T1000 (cell line): Measurements from ENCODE around the gene CCDC47.
"Not testable (repeated sequence)": the region's sequence is repeated elsewhere in the genome, so short reads cannot be mapped to it uniquely, and the experiment has no call there.

Experiments
- DNase-seq: peaks from one replicate; lab custom pipeline; 2025; ENCODE audit warnings: mixed read lengths; lab: John Stamatoyannopoulos, UW

Gene CCDC47

DNA sequence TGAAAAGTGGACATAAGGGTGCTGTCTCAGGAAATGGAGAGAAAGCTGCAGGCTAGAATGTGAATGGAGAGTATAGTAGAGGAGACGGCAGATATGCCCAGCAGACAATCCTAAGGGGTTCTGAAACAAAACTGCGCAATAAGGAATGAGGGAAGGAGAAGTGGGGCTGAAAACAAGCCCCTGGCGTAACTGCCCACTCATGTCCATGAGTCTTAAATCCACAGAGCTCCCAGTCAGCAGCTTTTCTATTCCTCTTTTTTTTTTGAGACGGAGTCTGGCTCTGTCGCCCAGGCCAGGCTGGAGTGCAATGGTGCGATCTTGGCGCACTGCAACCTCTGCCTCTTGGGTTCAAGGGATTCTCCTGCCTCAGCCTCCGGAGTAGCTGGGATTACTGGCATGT is 37.7 kb downstream of the CCDC47 start:
- no peak for DNase-seq

DNA sequence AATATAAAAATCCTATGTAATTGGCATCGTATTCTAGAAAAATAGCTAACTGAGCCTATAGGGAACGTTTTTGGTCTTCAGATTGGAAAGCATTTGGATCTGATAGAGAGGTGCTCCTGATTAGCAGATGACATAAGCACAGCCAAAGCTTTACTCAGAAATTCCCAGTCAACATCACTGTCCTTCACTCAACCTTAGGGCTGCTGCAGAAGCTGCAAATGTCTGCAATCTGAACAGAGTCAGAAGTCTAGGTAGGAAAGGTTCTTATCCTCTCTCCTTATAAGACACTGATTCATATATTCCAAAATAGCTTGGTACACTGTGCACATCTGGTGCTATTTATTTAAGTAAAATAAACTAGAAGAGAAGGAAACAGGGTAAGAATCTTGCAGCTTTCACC is 51.0 kb downstream of the CCDC47 start:
- no peak for DNase-seq

DNA sequence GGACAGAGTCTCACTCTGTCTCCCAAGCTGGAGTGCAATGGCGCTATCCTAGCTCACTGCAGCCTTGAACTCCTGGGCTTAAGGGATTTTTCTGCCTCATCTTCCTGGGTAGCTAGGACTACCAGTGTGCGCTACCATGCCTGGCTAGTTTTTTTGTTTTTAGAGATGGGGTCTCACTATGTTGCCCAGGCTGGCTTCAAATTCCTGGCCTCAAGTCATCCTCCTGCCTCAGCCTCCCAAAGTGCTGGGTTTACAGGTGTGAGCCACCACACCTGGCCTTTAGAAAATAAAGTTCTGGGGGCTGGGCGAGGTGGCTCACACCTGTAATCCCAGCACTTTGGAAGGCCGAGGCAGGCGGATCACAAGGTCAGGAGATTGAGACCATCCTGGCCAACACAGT is 53.2 kb downstream of the CCDC47 start:
- not testable (repeated sequence) for DNase-seq

DNA sequence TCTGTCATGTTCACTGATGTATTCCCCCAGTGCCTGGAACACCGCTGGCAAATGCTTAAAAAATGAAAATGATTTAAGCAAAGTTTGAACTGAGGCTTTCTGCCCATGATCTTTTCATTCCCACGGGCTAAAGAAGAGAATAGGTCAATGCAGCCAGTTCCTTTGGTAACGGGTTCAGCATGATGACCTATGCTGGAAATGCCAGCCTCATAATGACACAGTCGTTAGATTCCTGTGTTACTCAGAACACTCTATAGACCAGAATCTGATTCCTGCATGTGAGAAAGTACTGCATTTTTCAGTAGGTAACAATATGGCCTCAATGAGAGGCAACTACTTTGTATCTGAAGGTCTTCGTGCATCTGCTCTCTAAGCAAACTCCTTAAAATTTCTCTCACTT is 54.4 kb downstream of the CCDC47 start:
- DNase-seq, result no peak

DNA sequence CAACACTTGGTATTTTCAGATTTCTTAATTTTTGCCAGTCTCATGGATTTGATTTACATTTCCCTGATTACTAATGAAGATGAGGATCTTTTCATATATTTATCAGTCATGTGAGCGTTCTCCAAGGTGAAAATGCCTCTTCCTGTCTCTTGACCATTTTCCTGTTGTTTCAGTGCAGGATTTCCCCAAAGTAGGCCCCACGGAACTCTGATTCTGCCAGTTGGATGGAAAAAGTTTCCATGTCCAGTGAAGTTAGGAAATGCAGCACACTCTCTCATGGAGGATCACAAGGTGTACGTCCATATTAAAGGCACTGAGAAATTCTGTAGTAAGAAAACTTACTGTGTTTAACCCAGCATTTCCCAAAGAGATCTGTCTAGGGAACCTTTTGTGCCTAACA is 57.0 kb downstream of the CCDC47 start:
- no peak for DNase-seq

DNA sequence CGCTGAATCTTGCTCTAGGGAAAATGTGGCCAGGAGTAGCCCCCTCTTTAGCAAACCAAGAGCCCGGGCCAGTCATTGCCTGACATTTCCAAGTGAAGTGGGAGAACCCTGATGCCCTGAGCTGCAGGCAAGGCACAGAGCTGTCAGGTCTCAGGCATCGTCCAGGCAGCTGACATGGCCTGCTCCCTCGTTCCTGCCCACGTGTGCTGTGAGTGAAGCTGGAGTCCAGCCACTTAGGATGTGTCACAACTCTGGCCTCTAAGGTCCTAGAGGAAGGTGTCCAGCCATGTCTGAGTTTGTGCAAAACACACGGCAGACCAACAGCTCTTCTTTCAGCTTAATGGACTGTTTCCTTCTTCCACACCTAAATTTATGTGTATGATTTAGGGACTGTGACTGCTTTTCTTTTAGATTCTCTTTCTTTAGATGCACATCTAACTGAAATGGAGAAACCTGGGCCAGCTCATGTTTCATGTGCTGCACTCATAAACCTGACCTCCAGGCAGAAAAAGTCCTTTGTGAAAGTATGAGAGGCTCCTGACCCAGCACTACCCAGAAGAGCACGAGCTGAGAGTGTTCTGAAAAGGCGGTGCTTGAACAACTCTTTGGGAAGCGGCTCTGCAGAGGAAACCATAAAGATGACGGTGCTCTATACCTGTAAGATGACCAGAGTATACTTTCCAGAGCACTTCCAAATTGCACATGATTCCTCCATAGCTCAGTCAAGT is 58.7 kb downstream of the CCDC47 start:
- DNase-seq, result no peak

DNA sequence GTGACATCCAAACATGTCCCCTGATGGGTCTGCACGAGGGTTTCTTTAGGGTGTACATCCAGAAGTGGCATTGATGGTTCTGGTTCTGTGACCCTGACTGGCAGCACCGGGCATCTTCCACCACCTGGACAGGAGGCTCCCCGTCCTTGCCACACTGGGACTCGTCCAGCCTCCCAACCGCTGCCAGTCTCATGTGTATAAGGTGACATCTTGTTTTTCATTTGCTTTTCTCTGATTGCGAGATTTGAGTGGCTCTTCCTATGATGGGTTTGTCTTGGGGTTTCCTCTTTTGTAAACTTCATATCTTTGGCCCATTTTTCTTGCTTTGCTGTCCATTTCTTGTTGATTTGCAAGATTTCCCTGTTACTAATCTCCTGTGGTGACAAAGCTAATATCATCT is 64.3 kb downstream of the CCDC47 start:
- no peak for DNase-seq

DNA sequence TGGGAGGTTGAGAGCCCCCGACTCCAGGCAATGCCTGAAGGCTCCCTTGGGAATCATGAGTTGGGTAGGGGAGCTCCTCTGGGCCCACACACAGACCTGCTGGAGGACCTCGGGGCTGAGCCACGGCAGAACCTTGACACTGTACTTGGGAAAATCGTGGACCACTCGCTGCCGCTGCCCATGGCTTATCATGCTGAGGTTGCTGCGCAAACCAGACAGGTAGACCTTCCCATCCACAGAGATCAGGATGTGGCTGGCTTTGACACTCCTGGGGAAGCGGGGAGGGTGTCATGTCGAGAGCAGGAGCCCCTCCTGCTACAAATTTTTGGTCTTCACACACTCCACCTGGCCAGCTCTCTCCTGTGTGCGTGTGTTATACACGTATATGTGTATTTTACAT is 66.2 kb downstream of the CCDC47 start:
- DNase-seq, result no peak

DNA sequence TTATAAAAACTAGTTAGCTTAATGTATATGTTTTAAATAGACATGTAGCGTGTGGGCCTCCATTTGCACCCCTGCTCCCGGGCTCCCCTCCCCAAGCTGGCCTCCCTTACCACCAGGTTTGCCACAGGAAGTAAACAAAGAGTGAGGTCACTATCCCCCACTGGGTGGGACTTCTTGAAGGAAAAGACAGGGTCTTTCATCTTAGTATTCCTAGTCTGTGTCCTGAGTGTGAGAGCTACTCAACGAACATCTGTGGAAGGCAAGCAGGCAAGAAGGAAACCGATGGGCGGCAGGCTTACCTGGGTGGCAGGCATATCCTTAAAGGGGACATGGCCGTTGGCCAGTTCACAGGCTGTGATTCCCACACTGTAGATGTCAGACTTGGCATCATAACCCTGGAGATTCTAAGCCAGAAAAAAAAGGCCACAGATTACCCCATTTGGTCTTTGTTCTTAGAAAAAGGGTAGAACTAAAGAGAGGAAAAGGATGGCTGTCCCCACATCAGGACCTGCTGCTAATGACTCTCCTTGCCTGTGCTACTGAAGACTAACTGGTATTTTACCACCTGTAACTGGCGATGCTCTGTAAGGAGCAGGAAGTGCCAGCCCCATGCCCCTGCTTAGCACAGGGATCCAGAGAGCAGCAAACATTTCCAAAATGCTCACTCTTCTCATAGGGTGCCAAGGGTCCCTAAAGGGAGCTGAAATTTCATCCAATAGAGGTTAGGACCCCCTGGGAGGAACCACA is 66.9 kb downstream of the CCDC47 start:
- DNase-seq, result no peak

DNA sequence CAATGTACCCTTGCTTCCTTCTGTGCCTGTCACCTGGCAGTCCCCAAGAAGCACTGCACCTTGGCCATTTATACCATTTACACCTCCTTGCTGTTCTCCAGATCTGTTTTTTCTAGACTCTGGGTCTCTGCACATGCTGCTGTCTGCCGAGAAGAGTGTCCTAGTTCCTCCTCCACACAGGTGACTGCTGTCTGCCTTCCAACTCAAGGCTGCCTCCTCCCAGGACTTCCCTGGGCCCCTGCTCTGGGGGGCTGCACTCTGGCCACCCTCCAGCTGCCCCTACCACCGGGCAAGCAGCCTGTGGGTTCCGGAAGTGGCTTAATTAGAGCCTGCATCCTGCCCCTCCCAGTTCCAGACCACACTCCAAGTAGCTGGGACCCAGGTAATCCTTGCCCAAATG is 67.7 kb downstream of the CCDC47 start:
- no peak for DNase-seq

DNA sequence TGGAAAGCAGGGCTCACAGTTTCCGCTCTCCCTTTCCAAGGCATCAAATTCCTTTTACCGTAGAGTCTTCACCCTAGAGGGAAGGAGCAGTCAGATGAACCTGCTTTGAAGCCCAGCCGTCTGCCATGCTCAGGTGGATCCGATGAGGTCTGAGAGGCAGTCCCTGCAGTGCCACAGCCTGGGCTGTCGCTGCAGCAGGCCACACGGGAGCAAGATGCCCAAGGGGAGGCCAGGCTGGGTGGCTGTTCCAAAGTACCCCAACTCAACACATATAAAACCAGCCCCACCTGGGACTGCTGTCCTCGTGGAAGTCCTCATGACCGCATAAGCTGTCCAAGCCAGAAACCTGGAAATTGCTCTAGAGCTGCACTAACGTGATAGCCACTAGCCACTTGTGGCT is 68.6 kb downstream of the CCDC47 start:
- no peak for DNase-seq

DNA sequence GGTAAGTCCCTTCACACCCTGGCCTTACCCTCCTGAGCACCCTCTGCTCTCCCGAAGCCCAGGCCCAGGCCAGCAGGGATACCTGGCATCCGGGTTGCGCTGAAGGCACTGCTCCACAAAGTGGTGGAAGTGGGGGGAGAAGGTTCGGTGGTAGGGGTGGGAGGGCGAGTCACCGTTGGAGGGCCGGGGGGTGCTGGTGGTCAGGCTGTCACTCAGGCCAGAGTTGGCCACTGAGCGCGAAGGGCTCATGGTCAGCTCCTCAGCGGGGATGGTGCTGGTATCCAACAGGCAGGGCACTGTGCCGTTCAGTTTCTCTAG is 69.2 kb downstream of the CCDC47 start:
- no peak for DNase-seq

DNA sequence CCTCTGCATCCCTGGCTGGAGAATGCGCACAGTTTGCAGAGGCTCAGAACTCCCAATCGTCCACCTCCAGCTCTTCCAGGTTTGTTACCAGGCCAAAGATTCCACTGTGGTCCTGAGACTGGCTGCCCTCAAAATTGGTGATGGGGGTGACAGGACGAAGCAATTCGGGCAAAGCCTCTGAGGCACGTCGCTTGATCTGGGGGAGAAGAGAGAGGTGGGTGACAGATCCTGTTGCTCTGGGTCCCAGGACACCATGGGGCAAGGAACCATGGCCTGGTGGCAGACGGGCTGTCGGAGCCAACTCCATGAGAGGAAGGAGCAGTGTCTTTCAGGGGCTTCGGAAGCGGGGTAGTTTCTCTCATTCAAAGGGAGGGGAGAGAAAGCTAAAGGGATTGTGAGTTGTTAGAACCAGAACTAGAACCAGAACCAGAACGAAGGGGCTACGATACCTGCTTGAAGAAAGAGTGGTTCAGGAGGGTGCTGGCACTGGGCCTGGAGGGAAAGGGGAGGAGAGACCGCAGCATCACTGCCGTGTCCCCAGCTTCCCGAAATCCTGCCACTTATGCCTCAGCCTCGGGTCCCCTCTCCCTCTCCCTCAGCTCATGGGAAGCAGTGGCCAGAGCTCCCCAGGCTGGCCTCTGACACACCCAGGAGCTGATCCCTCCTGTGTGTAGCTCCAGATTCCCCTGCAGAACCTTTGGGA is 69.7 kb downstream of the CCDC47 start:
- DNase-seq, result no peak

DNA sequence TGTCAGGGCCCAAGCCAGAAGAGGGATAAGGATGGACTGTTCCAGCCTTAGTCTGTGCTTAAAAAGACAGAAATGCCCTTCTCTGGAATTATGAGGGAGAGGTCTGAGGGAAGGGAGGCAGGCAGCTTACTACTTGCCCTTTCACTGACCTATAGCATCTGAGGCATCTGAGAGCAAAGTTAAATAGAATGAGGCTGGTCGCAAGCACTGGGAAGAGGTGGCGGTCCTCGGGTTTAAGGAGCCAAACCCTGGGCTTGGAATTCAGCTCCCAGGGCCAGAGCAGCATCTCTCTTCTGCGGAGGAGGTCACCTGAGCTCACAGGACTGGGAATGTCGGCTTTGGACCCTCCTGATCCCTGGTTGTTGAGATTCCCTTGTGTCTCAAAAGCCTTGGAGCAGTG is 70.4 kb downstream of the CCDC47 start:
- DNase-seq, result no peak

DNA sequence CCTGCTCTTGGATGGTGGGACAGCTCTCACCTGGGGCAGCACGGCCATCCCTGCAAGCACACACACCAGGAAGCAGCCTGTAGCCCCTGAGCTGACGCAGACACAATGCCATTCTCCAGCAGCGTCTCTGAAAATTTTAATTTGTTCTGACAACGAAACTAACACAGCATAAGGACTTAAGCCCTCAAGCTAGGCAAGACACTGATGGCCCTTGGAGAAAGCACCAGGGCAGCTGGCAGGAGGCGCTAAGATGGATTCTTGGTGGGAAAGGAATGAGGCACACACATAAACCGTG is 70.7 kb downstream of the CCDC47 start:
- no peak for DNase-seq

DNA sequence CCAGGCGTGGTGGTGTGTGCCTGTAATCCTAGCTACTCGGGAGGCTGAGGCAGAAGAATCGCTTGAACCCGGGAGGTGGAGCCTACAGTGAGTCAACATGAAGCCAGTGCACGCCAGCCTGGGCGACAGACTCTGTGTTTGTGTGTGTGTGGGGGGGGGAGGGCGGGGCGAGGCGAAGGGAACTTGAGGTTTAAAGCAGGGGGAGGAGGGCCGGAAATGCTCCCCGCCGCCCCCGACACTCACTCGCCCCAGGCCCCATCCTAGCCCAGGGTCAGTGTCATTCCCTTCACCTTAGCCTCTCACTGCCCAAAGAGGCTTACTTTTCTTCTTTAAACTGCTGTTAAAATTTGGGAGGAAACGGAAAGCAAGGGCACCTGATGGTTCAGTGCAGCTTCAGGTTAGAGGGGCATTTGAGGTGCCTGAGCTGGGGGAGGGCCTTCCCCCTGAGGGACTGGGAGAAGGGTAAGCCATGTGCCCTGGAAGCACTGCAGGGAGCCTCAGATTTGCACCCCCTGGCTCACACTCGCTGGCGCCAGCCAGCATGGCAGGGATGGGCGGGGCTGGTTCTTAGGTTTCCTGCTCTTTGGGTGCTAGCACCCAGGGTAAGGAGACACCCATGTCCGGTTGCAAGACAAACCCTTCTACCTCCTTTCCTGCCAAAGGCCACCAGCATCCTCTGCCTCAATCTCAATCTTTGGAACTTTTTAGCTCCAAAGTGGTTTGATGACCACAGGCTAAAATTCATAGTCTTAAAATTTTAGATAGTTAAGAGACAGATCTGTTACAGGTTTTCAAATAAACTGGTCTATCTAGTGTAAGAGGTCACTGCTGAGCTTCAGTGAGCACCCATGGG is 71.3 kb downstream of the CCDC47 start:
- no peak for DNase-seq

DNA sequence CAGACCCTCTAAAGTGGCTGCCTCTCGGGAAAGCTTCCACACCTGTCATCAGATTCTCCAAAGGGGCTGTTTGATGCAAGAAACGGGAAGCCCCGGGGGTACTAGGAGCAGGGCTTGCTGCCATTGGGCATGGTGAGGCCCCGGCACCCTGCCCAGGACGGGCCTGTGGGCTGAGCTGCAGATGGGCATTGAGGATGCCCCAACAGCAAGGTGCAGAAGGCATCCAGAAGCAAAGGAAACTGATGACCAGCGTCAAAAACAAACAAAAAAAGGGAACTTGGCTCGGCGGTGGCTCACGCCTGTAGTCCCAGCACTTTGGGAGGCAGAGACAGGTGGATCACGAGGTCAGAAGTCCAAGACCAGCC is 72.0 kb downstream of the CCDC47 start:
- DNase-seq, result no peak

DNA sequence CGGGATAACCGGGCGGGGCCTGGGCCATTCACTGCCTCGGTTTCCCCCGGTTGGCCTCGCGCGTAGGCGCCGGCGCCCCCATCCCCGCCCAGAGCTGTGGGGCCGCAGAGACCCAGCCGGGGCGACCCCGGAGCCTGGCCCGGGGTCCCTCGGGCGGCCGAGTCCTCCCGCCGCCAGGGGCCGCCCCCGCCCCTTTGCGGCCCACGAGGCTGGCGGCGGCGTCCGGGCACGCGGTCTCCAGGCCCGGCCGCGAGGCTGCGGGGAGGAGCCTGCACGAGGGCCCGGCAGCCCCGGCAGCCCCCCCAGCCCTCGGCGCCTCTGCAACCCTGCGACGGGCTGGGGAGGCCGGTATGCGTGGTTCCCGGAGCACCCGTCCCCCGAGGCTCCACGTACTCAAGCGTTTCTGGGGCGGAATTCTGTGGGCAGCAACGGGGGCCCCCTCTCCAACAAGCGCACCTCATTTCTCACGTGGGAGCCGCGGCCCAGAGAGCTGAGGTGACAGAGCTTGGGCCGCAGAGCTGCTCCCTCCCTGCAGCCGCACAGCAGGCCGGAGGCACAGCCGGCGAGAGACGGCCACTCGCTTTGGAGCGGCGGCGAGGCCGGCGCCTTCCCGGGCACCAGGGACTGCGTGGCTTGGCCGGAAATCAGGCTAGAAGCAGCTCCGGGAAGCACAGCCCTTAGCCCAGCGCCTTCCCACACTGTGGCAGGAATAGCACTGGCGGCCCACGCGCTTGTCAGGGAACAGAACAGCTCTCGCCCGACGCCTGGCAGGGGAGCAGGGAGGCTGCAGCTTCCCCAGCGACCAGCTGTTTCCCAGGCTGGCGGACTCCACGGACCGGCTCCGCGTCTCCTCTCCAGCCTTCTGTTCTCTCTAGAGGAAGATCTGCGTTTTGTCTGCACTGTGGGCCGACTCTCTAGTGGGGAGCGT is 72.6 kb downstream of the CCDC47 start:
- DNase-seq, result no peak

DNA sequence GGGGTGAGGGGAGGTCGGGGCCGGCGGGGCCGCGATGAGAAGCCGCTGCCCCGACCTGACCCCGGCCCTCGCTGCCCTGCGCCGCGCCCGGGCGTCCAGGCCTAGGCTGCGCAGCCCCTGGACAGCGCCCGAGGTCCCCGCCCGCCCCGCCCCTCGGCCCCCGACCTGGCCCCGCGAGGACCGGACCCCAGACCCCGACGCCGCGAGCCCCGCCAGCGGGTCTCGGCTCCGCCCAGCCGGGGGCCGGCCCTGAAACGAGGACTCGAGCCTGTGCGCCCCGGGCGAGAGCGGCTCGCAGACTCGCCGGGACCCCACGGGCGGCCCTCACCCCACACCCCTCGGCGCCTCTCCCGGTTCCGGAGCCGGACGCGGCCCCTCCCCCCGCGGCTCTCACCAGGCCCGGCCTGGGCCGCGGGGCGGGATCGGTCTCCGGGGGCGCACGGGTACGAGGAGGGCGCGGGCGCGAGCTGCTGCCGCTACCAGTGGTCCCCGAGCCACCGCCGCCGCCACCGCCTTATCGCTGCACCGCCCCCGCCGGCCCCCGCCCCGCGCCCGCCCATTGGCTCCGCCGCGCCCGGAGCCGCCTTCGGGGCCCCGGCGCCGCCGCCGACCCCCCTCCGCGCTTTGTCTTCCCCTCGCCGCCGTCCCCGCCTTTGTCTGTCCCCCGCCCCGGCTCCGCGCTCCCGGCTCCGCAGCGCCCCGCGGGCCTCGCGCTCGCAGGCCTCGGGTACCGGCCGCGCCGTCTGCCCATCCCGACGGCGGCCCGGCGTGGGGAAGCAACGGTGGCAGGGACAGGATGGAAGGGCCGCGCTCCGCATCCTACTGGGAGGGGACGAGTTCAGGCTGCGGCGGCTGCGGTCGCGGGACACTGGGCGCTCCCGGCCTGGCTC is 73.5 kb downstream of the CCDC47 start, which contains the start of gene LIMD2:
Gene LIMD2, minus strand, starts transcription at position 488 of the 890 bp plus-strand sequence. CDS start 827 bp downstream, outside the sequence.
- DNase-seq, result no peak

DNA sequence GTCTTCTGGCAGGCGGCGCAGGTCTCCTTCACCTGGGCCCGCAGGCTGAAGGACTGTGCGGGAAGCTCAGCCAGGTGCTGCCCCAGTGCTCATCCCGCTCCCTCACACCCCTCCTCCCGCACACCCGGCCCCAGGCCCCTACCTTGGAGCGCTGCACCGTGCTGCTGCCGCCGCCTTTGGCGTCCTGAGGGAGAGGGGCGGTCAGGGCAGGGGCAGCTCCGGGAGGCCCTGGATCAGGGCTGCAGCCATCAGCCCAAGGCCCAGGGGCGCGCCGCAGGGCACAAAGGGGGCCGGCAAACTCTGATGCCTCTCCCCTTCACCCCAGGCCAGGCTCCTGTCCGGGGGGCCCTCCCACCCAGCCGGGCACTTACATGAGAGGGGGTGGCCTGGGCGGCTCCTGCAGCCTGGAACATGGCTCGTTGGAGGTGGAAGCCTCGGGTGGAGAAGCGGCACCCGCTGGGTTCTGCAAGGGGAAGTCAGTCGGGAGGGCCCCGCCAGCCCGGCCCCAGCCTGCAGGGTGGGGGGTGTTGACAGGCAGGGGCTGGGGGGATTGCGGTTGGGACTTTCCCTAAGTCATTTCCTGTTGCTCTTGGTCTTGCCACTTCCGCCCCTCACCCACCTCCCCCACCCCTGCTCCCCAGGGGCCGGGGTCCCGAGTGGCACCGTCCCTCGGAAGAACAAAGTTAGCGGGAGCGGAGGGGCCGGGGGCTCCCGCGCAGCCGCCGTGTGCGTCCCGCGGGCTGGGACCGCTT is 74.3 kb downstream of the CCDC47 start:
- no peak for DNase-seq
